ENCODE measurements around the gene AFAP1L1.

DNA sequence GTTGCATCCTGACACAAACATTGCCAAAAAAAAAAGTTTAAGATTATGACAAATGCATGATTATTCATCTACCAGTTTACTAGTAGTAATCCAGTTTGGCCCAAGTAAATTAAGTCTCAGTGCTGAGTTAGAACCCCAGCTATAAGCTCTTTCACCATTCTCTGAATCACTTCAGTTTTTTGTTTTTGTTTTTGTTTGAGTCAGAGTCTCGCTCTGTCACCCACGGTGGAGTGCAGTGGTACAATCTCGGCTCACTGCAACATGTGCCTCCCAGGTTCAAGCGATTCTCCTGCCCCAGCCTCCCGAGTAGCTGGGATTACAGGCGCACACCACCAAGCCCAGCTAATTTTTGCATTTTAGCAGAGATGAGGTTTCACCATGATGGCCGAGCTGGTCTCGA is 84.7 kb downstream of the AFAP1L1 start:
- TF ChIP-seq EZH2phosphoT487 (IDR thresholded peaks at IDR 0.05; ENCODE audit: low read length), result no peak
- TF ChIP-seq, protein P1, sequence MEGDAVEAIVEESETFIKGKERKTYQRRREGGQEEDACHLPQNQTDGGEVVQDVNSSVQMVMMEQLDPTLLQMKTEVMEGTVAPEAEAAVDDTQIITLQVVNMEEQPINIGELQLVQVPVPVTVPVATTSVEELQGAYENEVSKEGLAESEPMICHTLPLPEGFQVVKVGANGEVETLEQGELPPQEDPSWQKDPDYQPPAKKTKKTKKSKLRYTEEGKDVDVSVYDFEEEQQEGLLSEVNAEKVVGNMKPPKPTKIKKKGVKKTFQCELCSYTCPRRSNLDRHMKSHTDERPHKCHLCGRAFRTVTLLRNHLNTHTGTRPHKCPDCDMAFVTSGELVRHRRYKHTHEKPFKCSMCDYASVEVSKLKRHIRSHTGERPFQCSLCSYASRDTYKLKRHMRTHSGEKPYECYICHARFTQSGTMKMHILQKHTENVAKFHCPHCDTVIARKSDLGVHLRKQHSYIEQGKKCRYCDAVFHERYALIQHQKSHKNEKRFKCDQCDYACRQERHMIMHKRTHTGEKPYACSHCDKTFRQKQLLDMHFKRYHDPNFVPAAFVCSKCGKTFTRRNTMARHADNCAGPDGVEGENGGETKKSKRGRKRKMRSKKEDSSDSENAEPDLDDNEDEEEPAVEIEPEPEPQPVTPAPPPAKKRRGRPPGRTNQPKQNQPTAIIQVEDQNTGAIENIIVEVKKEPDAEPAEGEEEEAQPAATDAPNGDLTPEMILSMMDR (IDR thresholded peaks at IDR 0.05; ENCODE audit: low read length), result no peak
